Urothelium cell line (cell line): ENCODE measurements around the gene LCOR.
A peak's percentile ranks its signal among the peaks of the same experiment; 100 is the strongest.
"Not testable (repeated sequence)": the region's sequence is repeated elsewhere in the genome, so short reads cannot be mapped to it uniquely, and the experiment has no call there.

ENCODE experiments used
- DNase-seq: peaks from one replicate; pipeline ENCODE4 v3.0.0; 2011; ENCODE audit warnings: low spot score, mixed read lengths
- FAIRE-seq: peaks from 2 replicates; lab custom pipeline; 2011; peaks lifted over from hg19 to GRCh38; lab: Jason Lieb, UNC

Gene LCOR

GRCh38 chr10:96831867-96832720 is at the start of gene LCOR:
LCOR (plus strand) TSS chr10:96832298; CDS start chr10:96949058, 116,760 bp downstream.
- peak; percentile 96 for DNase-seq
- FAIRE-seq = peak; percentile 13

- DNase-seq (no peak), FAIRE-seq (no peak)
Observed at GRCh38 chr10:96784253-96784652, 47.8 kb upstream of the LCOR start.

GRCh38 chr10:96789571-96790108 is 42.5 kb upstream of the LCOR start:
- DNase-seq (no peak), FAIRE-seq (no peak)

GRCh38 chr10:96791902-96792301 is 40.2 kb upstream of the LCOR start:
- FAIRE-seq (no peak), DNase-seq (no peak)

- DNase-seq (no peak), FAIRE-seq (no peak)
Observed at GRCh38 chr10:96794836-96795733, 37.0 kb upstream of the LCOR start.

GRCh38 chr10:96797485-96797884 is 34.6 kb upstream of the LCOR start:
- no peak for FAIRE-seq

GRCh38 chr10:96803288-96803664 is 28.8 kb upstream of the LCOR start:
- FAIRE-seq = no peak
- DNase-seq = no peak

More at GRCh38 chr10:96797485-96797884, 34.6 kb upstream of the LCOR start:
- DNase-seq = no peak

- FAIRE-seq = no peak
- DNase-seq = peak; percentile 31
Observed at GRCh38 chr10:96814264-96814663, 17.8 kb upstream of the LCOR start.

- not testable (repeated sequence) for DNase-seq, FAIRE-seq
Observed at GRCh38 chr10:96818971-96819370, 13.1 kb upstream of the LCOR start.

- no peak for FAIRE-seq
- no peak for DNase-seq
Observed at GRCh38 chr10:96820765-96821164, 11.3 kb upstream of the LCOR start.

- DNase-seq (no peak), FAIRE-seq (no peak)
Observed at GRCh38 chr10:96826438-96826837, 5.7 kb upstream of the LCOR start.

GRCh38 chr10:96828609-96829008 is 3.5 kb upstream of the LCOR start:
- no peak for FAIRE-seq

GRCh38 chr10:96829029-96829773 is 2.9 kb upstream of the LCOR start:
- FAIRE-seq = no peak
- no peak for DNase-seq

More at GRCh38 chr10:96828609-96829008, 3.5 kb upstream of the LCOR start:
- no peak for DNase-seq

- FAIRE-seq = no peak
- DNase-seq = peak; percentile 50
Observed at GRCh38 chr10:96830511-96831199, 1.4 kb upstream of the LCOR start.

GRCh38 chr10:96831200-96831866 is 765 bp upstream of the LCOR start:
- FAIRE-seq (no peak), DNase-seq (no peak)

GRCh38 chr10:96832721-96833219 is 672 bp downstream of the LCOR start:
- FAIRE-seq (no peak), DNase-seq (peak; percentile 86)

GRCh38 chr10:96833220-96834001 is 1.3 kb downstream of the LCOR start:
- FAIRE-seq (no peak), DNase-seq (peak; percentile 12)

- FAIRE-seq = no peak
Observed at GRCh38 chr10:96834120-96834519, 2.0 kb downstream of the LCOR start.

More at GRCh38 chr10:96834120-96834519, 2.0 kb downstream of the LCOR start:
- no peak for DNase-seq
